Uterus (tissue), 2 donors: ENCODE data around the gene INPP1.

Experiments used
- POLR2A ChIP-seq, 2 donors: fragments of 450-650 bp; IDR thresholded peaks; one replicate each; pipeline ENCODE4 v1.6.1; 2016; ENCODE audit warnings: antibody characterized with exemption in 2 of 2, mild to moderate bottlenecking in 1 of 2, moderate library complexity in 1 of 2
- TF ChIP-seq, protein P1 (sequence below), 4 experiments: fragments of 200-600 bp in 2 of 4; fragments of 450-650 bp in 2 of 4; sonication (generic) in 2 of 4; IDR thresholded peaks; one replicate each; pipeline ENCODE4 v1.5.1; 2016 to 2019; ENCODE audit warnings: antibody characterized with exemption in 4 of 4, mild to moderate bottlenecking in 2 of 4, moderate library complexity in 1 of 4

DNA sequence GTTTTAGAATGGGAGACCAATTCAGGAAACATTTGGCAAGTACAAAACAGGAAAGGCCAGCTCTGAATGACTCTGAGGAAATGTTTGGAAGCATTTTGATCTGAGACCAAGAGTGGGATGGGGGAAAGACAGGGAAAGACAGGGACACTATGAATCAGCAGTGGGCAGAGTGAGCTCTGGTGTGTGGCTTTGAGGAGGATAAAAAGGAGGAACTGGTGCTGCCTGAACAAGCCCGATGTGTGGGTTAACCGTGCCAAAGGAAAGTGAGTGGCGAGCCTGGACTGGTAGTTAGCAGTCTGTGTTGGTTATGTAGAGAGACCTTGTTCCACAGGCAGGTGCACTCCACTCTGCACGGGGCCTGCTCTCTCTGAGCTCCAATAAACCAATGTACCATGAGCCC, 70.0 kb downstream of the INPP1 start:
- TF ChIP-seq POLR2A (IDR thresholded peaks at IDR 0.05), result no peak
- TF ChIP-seq, protein P1, sequence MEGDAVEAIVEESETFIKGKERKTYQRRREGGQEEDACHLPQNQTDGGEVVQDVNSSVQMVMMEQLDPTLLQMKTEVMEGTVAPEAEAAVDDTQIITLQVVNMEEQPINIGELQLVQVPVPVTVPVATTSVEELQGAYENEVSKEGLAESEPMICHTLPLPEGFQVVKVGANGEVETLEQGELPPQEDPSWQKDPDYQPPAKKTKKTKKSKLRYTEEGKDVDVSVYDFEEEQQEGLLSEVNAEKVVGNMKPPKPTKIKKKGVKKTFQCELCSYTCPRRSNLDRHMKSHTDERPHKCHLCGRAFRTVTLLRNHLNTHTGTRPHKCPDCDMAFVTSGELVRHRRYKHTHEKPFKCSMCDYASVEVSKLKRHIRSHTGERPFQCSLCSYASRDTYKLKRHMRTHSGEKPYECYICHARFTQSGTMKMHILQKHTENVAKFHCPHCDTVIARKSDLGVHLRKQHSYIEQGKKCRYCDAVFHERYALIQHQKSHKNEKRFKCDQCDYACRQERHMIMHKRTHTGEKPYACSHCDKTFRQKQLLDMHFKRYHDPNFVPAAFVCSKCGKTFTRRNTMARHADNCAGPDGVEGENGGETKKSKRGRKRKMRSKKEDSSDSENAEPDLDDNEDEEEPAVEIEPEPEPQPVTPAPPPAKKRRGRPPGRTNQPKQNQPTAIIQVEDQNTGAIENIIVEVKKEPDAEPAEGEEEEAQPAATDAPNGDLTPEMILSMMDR (IDR thresholded peaks at IDR 0.05), result no peak
